Nephron progenitor cell (in vitro differentiated cells): ENCODE measurements around the gene CCDC170.
A peak's percentile ranks its signal among the peaks of the same experiment; 100 is the strongest.

ENCODE experiments used
- DNase-seq: peaks from one replicate; pipeline ENCODE4 v3.0.0; 2021
- H3K27ac Mint-ChIP-seq: 2 replicates; pipeline ENCODE4 v1.8.0; 2021; ENCODE audit warnings: mild to moderate bottlenecking, moderate library complexity, mixed read lengths
- H3K27me3 Mint-ChIP-seq: 2 replicates; pipeline ENCODE4 v1.8.0; 2021; ENCODE audit warnings: mild to moderate bottlenecking, low read depth, mixed read lengths; ENCODE audit not compliant: poor library complexity
- H3K36me3 Mint-ChIP-seq: 2 replicates; pipeline ENCODE4 v1.8.0; 2021; ENCODE audit warnings: low read depth, mixed read lengths
- H3K4me1 Mint-ChIP-seq: 2 replicates; pipeline ENCODE4 v1.8.0; 2021; ENCODE audit warnings: mixed read lengths
- H3K4me3 Mint-ChIP-seq: 2 replicates; pipeline ENCODE4 v1.8.0; 2021; ENCODE audit warnings: mild to moderate bottlenecking, moderate library complexity, mixed read lengths
- H3K9me3 Mint-ChIP-seq: 2 replicates; pipeline ENCODE4 v1.8.0; 2021; ENCODE audit warnings: mild to moderate bottlenecking, moderate library complexity, mixed read lengths
- CTCF ChIP-seq: fragments of 200-600 bp; sonication (generic); IDR thresholded peaks from 2 replicates; pipeline ENCODE4 v1.5.0; 2021; ENCODE audit warnings: antibody characterized with exemption

The CCDC170 gene

GRCh38 chr6:151488226-151488625 lies 5.6 kb upstream of the CCDC170 start:
- H3K27me3 Mint-ChIP-seq = peaks cover 21% of the 10 kb centered on the region
- DNase-seq = no peak
- H3K36me3 Mint-ChIP-seq = no peaks in the 10 kb centered on the region
- TF ChIP-seq CTCF = no peak
- peaks cover 2% of the 10 kb centered on the region for H3K4me1 Mint-ChIP-seq
- H3K27ac Mint-ChIP-seq = no peak overlapping the region
- no peak overlapping the region for H3K4me3 Mint-ChIP-seq
- peaks cover 4% of the 10 kb centered on the region for H3K9me3 Mint-ChIP-seq

GRCh38 chr6:151490996-151491395 lies 2.8 kb upstream of the CCDC170 start:
- peaks cover 46% of the 10 kb centered on the region for H3K27me3 Mint-ChIP-seq
- no peak for DNase-seq
- TF ChIP-seq CTCF = no peak
- no peak overlapping the region for H3K4me3 Mint-ChIP-seq
- H3K4me1 Mint-ChIP-seq = peaks cover 5% of the 10 kb centered on the region
- no peaks in the 10 kb centered on the region for H3K36me3 Mint-ChIP-seq
- H3K27ac Mint-ChIP-seq = no peak overlapping the region
- peaks cover 4% of the 10 kb centered on the region for H3K9me3 Mint-ChIP-seq

- peaks cover 56% of the 10 kb centered on the region for H3K27me3 Mint-ChIP-seq
- peak overlapping the region; percentile 79 for H3K4me3 Mint-ChIP-seq
- peaks cover 5% of the 10 kb centered on the region for H3K4me1 Mint-ChIP-seq
- no peak for DNase-seq
- no peak for TF ChIP-seq CTCF
- peaks cover 4% of the 10 kb centered on the region for H3K9me3 Mint-ChIP-seq
- no peaks in the 10 kb centered on the region for H3K36me3 Mint-ChIP-seq
- no peak overlapping the region for H3K27ac Mint-ChIP-seq
These were observed 535 bp upstream of the CCDC170 start for GRCh38 chr6:151493161-151493803.

GRCh38 chr6:151494235-151494935 lies 568 bp downstream of the CCDC170 start:
- Mint-ChIP-seq H3K4me3 (peak overlapping the region; percentile 84), H3K4me1 (peaks cover 5% of the 10 kb centered on the region), H3K9me3 (no peaks in the 10 kb centered on the region), H3K36me3 (no peaks in the 10 kb centered on the region), H3K27me3 (peaks cover 51% of the 10 kb centered on the region), H3K27ac (no peak overlapping the region)
- no peak for TF ChIP-seq CTCF
- no peak for DNase-seq

GRCh38 chr6:151494936-151495320 lies 1.1 kb downstream of the CCDC170 start:
- Mint-ChIP-seq H3K36me3 (no peaks in the 10 kb centered on the region), H3K9me3 (no peaks in the 10 kb centered on the region), H3K27ac (no peak overlapping the region), H3K4me1 (peaks cover 5% of the 10 kb centered on the region), H3K4me3 (peak overlapping the region; percentile 84), H3K27me3 (peaks cover 49% of the 10 kb centered on the region)
- TF ChIP-seq CTCF = no peak
- no peak for DNase-seq

- DNase-seq = no peak
- H3K4me3 Mint-ChIP-seq = peak overlapping the region; percentile 84
- no peak for TF ChIP-seq CTCF
These were observed 1.6 kb downstream of the CCDC170 start for GRCh38 chr6:151495380-151495779.

More at GRCh38 chr6:151495380-151495779, 1.6 kb downstream of the CCDC170 start:
- Mint-ChIP-seq H3K9me3 (no peaks in the 10 kb centered on the region), H3K27ac (no peak overlapping the region), H3K4me1 (peaks cover 5% of the 10 kb centered on the region), H3K36me3 (no peaks in the 10 kb centered on the region), H3K27me3 (peaks cover 49% of the 10 kb centered on the region)
